K562 (cell line): Measurements from ENCODE around the gene DUS1L. TPM values are rescaled to one million over a fixed set of nuclear protein-coding genes. Genes with fewer than 3 reads are reported as not detected.

Source experiments
- DLX4 ChIP-seq: fragments of 250-450 bp; sonication (Bioruptor Pico); IDR thresholded peaks from 2 replicates; pipeline ENCODE4 v1.6.1; 2021; ENCODE audit warnings: mild to moderate bottlenecking
- GTF2B ChIP-seq: IDR thresholded peaks from 2 replicates; pipeline ENCODE4 v1.6.1; 2011; ENCODE audit not compliant: insufficient read length; ENCODE audit errors: extremely low read depth
- MCM3 ChIP-seq: fragments of 450-650 bp; IDR thresholded peaks from 2 replicates; pipeline ENCODE4 v1.6.1; 2016
- MXI1 ChIP-seq: IDR thresholded peaks from 2 replicates; pipeline ENCODE4 v1.6.1; 2011; ENCODE audit warnings: low read depth, mild to moderate bottlenecking, improper control_type of control experiment, low read length
- NCOA1 ChIP-seq: fragments of 450-650 bp; IDR thresholded peaks from 2 replicates; pipeline ENCODE4 v1.6.1; 2016; ENCODE audit warnings: low read depth
- NCOR1 ChIP-seq: fragments of 450-650 bp; IDR thresholded peaks from 2 replicates; pipeline ENCODE4 v1.6.1; 2016; ENCODE audit warnings: mild to moderate bottlenecking, moderate library complexity
- POLR2A ChIP-seq: fragments of 450-650 bp; conservative IDR thresholded peaks from 2 replicates; pipeline ENCODE4 v1.6.1; 2016
- POLR2AphosphoS5 ChIP-seq: IDR thresholded peaks from 2 replicates; pipeline ENCODE4 v1.6.1; 2011; ENCODE audit warnings: mild to moderate bottlenecking, low read depth, low read length, moderate library complexity; ENCODE audit not compliant: control insufficient read depth, insufficient read depth
- POLR2G ChIP-seq: fragments of 200-400 bp; formaldehyde crosslinking; IDR thresholded peaks from 2 replicates; pipeline ENCODE4 v1.6.1; 2017; ENCODE audit warnings: low read depth, mild to moderate bottlenecking, antibody characterized with exemption, low read length, moderate library complexity
- RFX1 ChIP-seq: fragments of 450-650 bp; IDR thresholded peaks from 2 replicates; pipeline ENCODE4 v1.6.1; 2016; ENCODE audit warnings: mild to moderate bottlenecking, moderate library complexity
- SUPT5H ChIP-seq: fragments of 450-650 bp; IDR thresholded peaks from 2 replicates; pipeline ENCODE4 v1.6.1; 2016
- U2AF1 ChIP-seq: fragments of 200-400 bp; formaldehyde crosslinking; optimal IDR thresholded peaks from 2 replicates; pipeline ENCODE3; 2017; ENCODE audit warnings: mild to moderate bottlenecking, low read depth, low read length, moderate library complexity
- ZBTB11 ChIP-seq, 3 experiments: fragments of 200-800 bp in 1 of 3; fragments of 250-450 bp in 1 of 3; fragments of 450-650 bp in 1 of 3; sonication (Bioruptor Pico) in 1 of 3; sonication (Bioruptor generic) in 1 of 3; formaldehyde crosslinking in 1 of 3; IDR thresholded peaks; 2 replicates each; pipeline versions ENCODE4 v1.6.1 to v1.8.0; 2016 to 2022; ENCODE audit warnings: mild to moderate bottlenecking in 2 of 3, missing genetic modification characterization in 2 of 3, missing compliant biosample characterization in 1 of 3, moderate library complexity in 1 of 3
- ZKSCAN8 ChIP-seq: fragments of 200-800 bp; sonication (Bioruptor generic); IDR thresholded peaks from 2 replicates; pipeline ENCODE4 v1.6.1; 2016; ENCODE audit warnings: missing genetic modification characterization, missing compliant biosample characterization
- polyA plus RNA-seq, 8 experiments: library from polyadenylated mRNA; depleted of rRNA in 4 of 8; stranded (reverse) in 5 of 8; unstranded in 3 of 8; fragments of >200 nt; fragmentation: Nextera tagmentation in 2 of 8; fragmentation: Illumina TruSeq in 1 of 8; extraction: Ambion mirVana in 2 of 8; extraction: Trizol in 1 of 8; gene quantifications; 2 replicates each; pipeline versions ENCODE4 v1.2.1 to v1.2.3, GENCODE V29; 2011 to 2014; ENCODE audit warnings: inconsistent platforms in 1 of 8, missing spikeins in 1 of 8
- total RNA-seq, 7 experiments: library from RNA; depleted of rRNA in 6 of 7; stranded (reverse); fragments of >200 nt in 6 of 7; fragmentation: Illumina TruSeq in 2 of 7; extraction: Trizol in 2 of 7; gene quantifications; 2 replicates each; pipeline versions ENCODE4 v1.2.1 to v1.2.3, GENCODE V29; 2011 to 2021; ENCODE audit warnings: low replicate concordance in 1 of 7
- TF ChIP-seq, protein P1 (sequence below): IDR thresholded peaks from 3 replicates; pipeline ENCODE4 v1.6.1; 2011; ENCODE audit warnings: borderline replicate concordance, mild to moderate bottlenecking; ENCODE audit not compliant: insufficient read length, insufficient read depth

DUS1L gene
- total and polyA plus RNA-seq, 9 of the 15 experiments (the other 6 are each of a cell fraction or from before 2014, with no cell fraction given), result 7.8 to 210 (median 83.9) TPM

DNA sequence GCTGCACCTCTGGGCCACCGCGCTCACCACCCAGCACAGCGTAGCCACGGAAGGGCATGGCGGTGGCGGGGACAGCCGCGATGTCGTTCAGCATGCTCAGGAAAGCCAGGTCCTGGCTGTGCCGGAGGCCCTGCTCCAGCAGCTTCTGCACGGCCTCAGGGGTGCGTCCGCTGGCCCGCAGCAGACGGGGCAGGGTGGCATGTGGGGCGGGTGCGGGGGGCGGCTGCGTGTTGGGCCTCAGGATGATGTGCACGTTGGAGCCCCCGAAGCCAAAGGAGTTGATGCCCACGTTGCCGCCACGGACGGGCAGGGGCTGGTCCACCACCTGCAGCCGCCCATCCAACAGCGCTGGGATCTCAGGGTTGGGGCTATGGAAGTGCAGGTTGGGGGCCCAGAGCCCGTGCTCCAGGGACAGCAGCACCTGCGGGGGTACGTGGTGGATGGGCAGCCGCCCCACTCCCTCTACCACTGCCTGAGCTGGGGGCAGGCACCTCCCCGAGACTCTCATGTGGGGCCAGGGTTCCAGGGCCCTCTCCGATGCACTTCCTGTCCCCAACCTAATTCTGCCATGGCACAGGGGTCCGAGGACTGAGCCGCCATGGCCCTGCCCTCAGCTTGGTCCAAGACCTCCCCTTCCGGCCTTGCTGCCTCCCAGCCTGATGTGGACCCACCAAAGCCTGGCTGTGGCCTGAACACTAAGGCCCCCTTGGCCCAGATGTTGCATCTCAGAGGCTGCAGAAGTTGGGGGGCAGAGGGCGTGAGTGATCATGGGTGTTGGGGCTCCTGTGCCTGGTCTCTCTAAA, 25.9 kb upstream of the DUS1L start (continued):
- no peak for TF ChIP-seq RFX1
- TF ChIP-seq POLR2A, result peak; percentile 51
- TF ChIP-seq ZKSCAN8 (CRISPR knock-in tag), result no peak
- no peak for TF ChIP-seq ZBTB11 (CRISPR knock-in tag; IDR thresholded peaks at IDR 0.05)
- TF ChIP-seq POLR2AphosphoS5, result peak; percentile 63
- no peak for TF ChIP-seq U2AF1
- TF ChIP-seq NCOR1, result no peak
- TF ChIP-seq GTF2B, result no peak
- TF ChIP-seq MCM3, result no peak
- TF ChIP-seq DLX4, result no peak
- no peak for TF ChIP-seq MXI1
- peak; percentile 71 for TF ChIP-seq POLR2G
- TF ChIP-seq, protein P1, sequence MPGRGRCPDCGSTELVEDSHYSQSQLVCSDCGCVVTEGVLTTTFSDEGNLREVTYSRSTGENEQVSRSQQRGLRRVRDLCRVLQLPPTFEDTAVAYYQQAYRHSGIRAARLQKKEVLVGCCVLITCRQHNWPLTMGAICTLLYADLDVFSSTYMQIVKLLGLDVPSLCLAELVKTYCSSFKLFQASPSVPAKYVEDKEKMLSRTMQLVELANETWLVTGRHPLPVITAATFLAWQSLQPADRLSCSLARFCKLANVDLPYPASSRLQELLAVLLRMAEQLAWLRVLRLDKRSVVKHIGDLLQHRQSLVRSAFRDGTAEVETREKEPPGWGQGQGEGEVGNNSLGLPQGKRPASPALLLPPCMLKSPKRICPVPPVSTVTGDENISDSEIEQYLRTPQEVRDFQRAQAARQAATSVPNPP, result no peak
- TF ChIP-seq NCOA1, result no peak
- peak; percentile 4 for TF ChIP-seq SUPT5H
